ENCODE measurements around the gene HSD17B1. TPM values are rescaled to one million over a fixed set of nuclear protein-coding genes. Genes with fewer than 3 reads are reported as not detected.
"Not testable (repeated sequence)": the region's sequence is repeated elsewhere in the genome, so short reads cannot be mapped to it uniquely, and the experiment has no call there.

HSD17B1 gene
- total RNA-seq, 3 donors from 2014 or later, result 0.10 to 0.53 (median 0.33) TPM

DNA sequence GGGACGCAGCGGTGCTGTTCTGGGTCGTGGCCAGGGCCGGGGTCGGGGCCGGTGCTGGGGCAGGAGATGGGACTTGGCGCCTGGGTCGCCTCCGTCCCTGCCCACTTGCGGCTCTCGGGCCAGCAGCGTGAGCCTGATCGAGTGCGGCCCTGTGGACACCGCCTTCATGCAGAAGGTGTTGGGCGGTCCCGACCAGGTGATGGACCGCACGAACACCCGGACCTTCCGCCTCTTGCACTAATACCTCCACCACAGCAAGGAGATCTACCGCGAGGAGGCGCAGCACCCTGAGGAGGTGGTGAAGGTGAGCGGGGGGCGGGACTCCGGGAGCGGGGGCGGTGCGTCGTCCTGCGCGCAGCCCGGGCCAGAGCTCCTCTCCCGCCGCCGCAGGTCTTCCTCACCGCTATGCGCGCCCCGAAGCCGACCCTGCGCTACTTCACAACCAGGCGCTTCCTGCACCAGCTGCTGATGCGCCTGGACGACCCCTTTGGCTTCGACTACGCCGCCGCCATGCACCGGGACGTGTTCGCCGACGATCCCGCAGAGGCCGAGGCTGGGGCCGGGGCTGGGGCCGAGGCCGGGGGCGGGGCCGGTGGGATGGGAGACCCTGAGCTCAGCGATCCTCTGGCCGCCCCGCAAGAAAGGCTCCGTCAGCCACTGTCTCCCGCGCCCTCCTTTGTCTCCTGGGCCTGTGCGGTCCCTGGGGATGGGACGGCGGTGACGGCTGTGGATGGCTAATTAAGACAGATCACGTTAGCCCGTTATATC, 4.5 kb upstream of the HSD17B1 start:
- peaks cover 11% of the 10 kb centered on the region for H3K4me1 Mint-ChIP-seq (ENCODE audit: low read depth)
- ATAC-seq, result peak; percentile 85 to 88
- DNase-seq, result peak; percentile 81
- no peaks in the 10 kb centered on the region for H3K27me3 Mint-ChIP-seq (ENCODE audit: low read depth)
- no peaks in the 10 kb centered on the region for H3K9me3 Mint-ChIP-seq
- no peak overlapping the region for H3K4me3 Mint-ChIP-seq
- H3K36me3 Mint-ChIP-seq (ENCODE audit: insufficient read depth), result no peaks in the 10 kb centered on the region

- Mint-ChIP-seq H3K4me1 (ENCODE audit: low read depth) (peaks cover 15% of the 10 kb centered on the region), H3K27me3 (ENCODE audit: low read depth) (no peaks in the 10 kb centered on the region), H3K36me3 (ENCODE audit: insufficient read depth) (no peaks in the 10 kb centered on the region), H3K4me3 (peak overlapping the region; percentile 19), H3K9me3 (no peaks in the 10 kb centered on the region)
- DNase-seq (no peak), ATAC-seq (no peak)
Observed at GRCh38 chr17:42548993-42549755, 3.5 kb upstream of the HSD17B1 start.

GRCh38 chr17:42553161-42553818, 567 bp downstream of the HSD17B1 start:
- no peaks in the 10 kb centered on the region for H3K36me3 Mint-ChIP-seq (ENCODE audit: insufficient read depth)
- H3K27me3 Mint-ChIP-seq (ENCODE audit: low read depth), result no peaks in the 10 kb centered on the region
- no peak for ATAC-seq

DNA sequence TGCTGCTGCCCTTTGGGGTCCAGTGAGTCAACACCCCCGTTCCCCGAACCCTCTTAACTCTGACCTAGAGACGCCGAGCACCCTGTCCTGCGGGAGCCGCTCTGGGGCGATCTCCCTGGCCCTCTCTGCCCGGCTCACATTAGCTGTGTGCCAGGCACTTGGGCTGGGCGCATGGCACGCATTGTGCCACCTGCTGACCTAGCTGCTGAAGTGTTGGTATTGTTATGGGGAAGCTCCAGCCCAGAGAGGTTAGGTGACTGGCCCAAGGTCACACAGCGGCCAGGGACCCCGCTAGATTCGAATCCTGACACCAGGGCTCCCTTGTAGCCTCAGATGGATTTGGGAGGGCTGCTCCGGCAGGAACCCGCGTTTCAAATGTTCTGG, 1.1 kb downstream of the HSD17B1 start:
- no peak for DNase-seq
- Mint-ChIP-seq H3K27me3 (ENCODE audit: low read depth) (no peaks in the 10 kb centered on the region), H3K36me3 (ENCODE audit: insufficient read depth) (no peaks in the 10 kb centered on the region), H3K4me3 (peak overlapping the region; percentile 88), H3K4me1 (ENCODE audit: low read depth) (peaks cover 25% of the 10 kb centered on the region), H3K9me3 (no peaks in the 10 kb centered on the region)
- ATAC-seq, result peak; percentile 16 to 32

More at GRCh38 chr17:42553161-42553818, 567 bp downstream of the HSD17B1 start:
- DNase-seq, result no peak
- no peaks in the 10 kb centered on the region for H3K9me3 Mint-ChIP-seq
- peaks cover 27% of the 10 kb centered on the region for H3K4me1 Mint-ChIP-seq (ENCODE audit: low read depth)
- peak overlapping the region; percentile 88 for H3K4me3 Mint-ChIP-seq

- Mint-ChIP-seq H3K9me3 (no peaks in the 10 kb centered on the region), H3K4me3 (peak overlapping the region; percentile 88), H3K27me3 (ENCODE audit: low read depth) (no peaks in the 10 kb centered on the region), H3K36me3 (ENCODE audit: insufficient read depth) (no peaks in the 10 kb centered on the region), H3K4me1 (ENCODE audit: low read depth) (peaks cover 20% of the 10 kb centered on the region)
- DNase-seq, result peak; percentile 60
- ATAC-seq, result peak; percentile 90 to 91
Observed at GRCh38 chr17:42554250-42555121, 1.8 kb downstream of the HSD17B1 start.

GRCh38 chr17:42555122-42555622, 2.4 kb downstream of the HSD17B1 start:
- H3K27me3 Mint-ChIP-seq (ENCODE audit: low read depth), result no peaks in the 10 kb centered on the region
- H3K9me3 Mint-ChIP-seq, result no peaks in the 10 kb centered on the region

DNA sequence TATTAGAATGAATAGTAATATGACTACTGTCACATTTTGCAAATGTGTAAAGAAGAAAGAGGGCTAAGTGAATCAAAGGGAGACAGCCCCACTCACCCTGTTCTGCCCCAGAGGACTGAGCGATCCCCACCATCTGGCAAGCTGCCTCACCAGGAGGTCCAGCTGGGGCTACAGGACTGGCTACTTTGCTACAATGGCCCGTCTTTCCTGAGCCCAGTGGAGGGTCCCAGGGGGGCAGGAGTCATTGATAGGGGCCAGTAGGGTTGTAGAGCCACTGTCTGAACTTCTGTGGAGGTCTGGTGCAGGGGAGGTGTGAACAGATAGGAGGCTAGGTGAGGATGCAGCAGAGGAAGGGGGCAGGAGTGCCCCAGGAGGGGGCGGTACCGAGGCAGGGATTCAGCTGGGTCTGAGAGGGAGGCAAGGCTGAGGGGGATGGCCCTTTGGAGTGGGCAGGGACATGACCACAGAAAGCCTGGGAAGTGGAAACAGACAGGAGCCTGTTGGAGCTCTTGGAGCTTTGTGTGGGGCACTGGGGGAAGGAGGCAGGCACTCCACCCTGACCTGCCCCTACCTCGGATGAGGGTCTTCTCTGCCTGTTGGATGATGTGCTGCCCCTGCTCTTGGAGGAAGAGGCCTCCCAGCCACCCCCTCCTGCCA, 3.4 kb downstream of the HSD17B1 start:
- H3K36me3 Mint-ChIP-seq (ENCODE audit: insufficient read depth); H3K27me3 Mint-ChIP-seq (ENCODE audit: low read depth); DNase-seq; H3K9me3 Mint-ChIP-seq; ATAC-seq: not testable (repeated sequence)
- H3K4me3 Mint-ChIP-seq, result peak overlapping the region; percentile 26
- peaks cover 18% of the 10 kb centered on the region for H3K4me1 Mint-ChIP-seq (ENCODE audit: low read depth)

More at GRCh38 chr17:42555122-42555622, 2.4 kb downstream of the HSD17B1 start:
- ATAC-seq, result peak in 1 of 2 donors; percentile 12
- Mint-ChIP-seq H3K4me3 (peak overlapping the region; percentile 88), H3K36me3 (ENCODE audit: insufficient read depth) (no peaks in the 10 kb centered on the region), H3K4me1 (ENCODE audit: low read depth) (peaks cover 20% of the 10 kb centered on the region)
- DNase-seq, result no peak

GRCh38 chr17:42559075-42559474, 6.4 kb downstream of the HSD17B1 start:
- H3K27me3 Mint-ChIP-seq (ENCODE audit: low read depth), result no peaks in the 10 kb centered on the region
- H3K36me3 Mint-ChIP-seq (ENCODE audit: insufficient read depth), result peaks cover 2% of the 10 kb centered on the region
- peaks cover 33% of the 10 kb centered on the region for H3K4me1 Mint-ChIP-seq (ENCODE audit: low read depth)
- no peak overlapping the region for H3K4me3 Mint-ChIP-seq
- H3K9me3 Mint-ChIP-seq, result no peaks in the 10 kb centered on the region
- ATAC-seq (no peak), DNase-seq (no peak)

DNA sequence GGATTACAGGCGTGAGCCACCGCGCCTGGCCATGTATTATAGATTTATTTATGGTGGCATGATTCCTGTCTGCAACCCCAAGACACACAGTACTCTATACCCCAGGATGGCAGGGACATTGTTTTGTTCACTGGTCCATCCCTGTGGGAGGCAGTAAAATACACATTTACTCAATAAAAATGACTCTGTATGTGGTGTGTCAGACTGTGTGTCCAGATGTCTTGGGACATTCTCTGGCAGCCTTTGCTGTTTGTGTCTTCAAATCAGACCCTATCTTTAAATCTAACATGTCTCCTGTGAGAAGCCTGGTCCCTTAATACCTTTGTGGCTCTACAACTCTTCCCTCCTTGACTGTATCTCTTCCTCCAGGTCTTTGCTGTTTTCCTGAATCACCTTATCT, 7.5 kb downstream of the HSD17B1 start:
- Mint-ChIP-seq H3K27me3 (ENCODE audit: low read depth) (no peaks in the 10 kb centered on the region), H3K4me1 (ENCODE audit: low read depth) (peaks cover 30% of the 10 kb centered on the region), H3K36me3 (ENCODE audit: insufficient read depth) (peaks cover 2% of the 10 kb centered on the region), H3K9me3 (no peaks in the 10 kb centered on the region), H3K4me3 (peak overlapping the region; percentile 63)
- ATAC-seq (no peak), DNase-seq (no peak)

GRCh38 chr17:42561897-42562387, 9.2 kb downstream of the HSD17B1 start, which contains the start of gene COASY:
Gene COASY (plus strand): TSS chr17:42562148. CDS start chr17:42562623, 475 bp downstream.
- peak; percentile 70 to 72 for ATAC-seq

GRCh38 chr17:42562388-42563142, 9.8 kb downstream of the HSD17B1 start:
- Mint-ChIP-seq H3K27me3 (ENCODE audit: low read depth) (no peaks in the 10 kb centered on the region), H3K4me1 (ENCODE audit: low read depth) (peaks cover 31% of the 10 kb centered on the region), H3K9me3 (no peaks in the 10 kb centered on the region), H3K4me3 (peak overlapping the region; percentile 91), H3K36me3 (ENCODE audit: insufficient read depth) (peaks cover 2% of the 10 kb centered on the region)
- ATAC-seq (peak; percentile 16 to 19), DNase-seq (no peak)

More at GRCh38 chr17:42561897-42562387, 9.2 kb downstream of the HSD17B1 start, which contains the start of gene COASY:
- H3K36me3 Mint-ChIP-seq (ENCODE audit: insufficient read depth), result peaks cover 2% of the 10 kb centered on the region
- peak; percentile 88 for DNase-seq
- H3K27me3 Mint-ChIP-seq (ENCODE audit: low read depth), result no peaks in the 10 kb centered on the region
- H3K4me3 Mint-ChIP-seq, result peak within 1 kb of the TSS; percentile 91
- H3K4me1 Mint-ChIP-seq (ENCODE audit: low read depth), result peaks cover 32% of the 10 kb centered on the region
- H3K9me3 Mint-ChIP-seq, result no peaks in the 10 kb centered on the region

GRCh38 chr17:42563143-42563509, 10.4 kb downstream of the HSD17B1 start:
- Mint-ChIP-seq H3K36me3 (ENCODE audit: insufficient read depth) (peaks cover 5% of the 10 kb centered on the region), H3K4me3 (peak overlapping the region; percentile 91), H3K4me1 (ENCODE audit: low read depth) (peaks cover 35% of the 10 kb centered on the region), H3K27me3 (ENCODE audit: low read depth) (no peaks in the 10 kb centered on the region), H3K9me3 (no peaks in the 10 kb centered on the region)
- no peak for DNase-seq
- no peak for ATAC-seq
